ENCODE measurements around the gene MORN1.

The MORN1 gene

DNA sequence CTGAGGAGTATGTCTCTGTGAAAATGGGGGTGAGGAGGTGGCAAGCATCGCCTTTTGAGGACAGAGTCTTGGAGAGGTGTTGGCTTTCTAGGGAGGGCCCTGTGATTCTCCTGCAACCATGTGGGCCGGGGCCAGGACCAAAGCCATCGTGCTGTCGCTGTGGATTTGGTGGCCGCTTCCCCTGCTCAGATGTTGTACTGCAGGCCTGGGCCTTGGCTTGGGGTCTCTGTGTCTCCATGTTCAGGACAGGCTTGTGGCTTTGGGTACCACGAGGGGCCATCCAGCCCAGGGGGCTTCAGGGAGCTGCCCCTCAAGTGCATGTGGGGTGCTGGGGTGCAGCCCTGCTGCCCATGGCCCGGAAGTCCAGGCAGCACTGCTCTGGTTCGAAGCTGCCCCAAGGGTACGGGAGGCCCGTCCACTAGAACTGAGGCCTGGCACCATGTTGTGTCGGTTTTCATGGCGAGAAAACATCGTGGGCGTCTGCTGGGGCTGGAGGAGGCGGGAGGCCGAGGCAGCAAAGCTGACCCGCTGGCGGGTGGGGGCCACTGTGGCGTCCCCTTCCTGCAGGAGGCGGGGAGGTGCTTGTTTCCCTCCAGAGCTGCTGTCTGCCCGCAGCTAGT is 107.9 kb downstream of the MORN1 start:
- H3K27ac ChIP-seq: no peak overlapping the region

DNA sequence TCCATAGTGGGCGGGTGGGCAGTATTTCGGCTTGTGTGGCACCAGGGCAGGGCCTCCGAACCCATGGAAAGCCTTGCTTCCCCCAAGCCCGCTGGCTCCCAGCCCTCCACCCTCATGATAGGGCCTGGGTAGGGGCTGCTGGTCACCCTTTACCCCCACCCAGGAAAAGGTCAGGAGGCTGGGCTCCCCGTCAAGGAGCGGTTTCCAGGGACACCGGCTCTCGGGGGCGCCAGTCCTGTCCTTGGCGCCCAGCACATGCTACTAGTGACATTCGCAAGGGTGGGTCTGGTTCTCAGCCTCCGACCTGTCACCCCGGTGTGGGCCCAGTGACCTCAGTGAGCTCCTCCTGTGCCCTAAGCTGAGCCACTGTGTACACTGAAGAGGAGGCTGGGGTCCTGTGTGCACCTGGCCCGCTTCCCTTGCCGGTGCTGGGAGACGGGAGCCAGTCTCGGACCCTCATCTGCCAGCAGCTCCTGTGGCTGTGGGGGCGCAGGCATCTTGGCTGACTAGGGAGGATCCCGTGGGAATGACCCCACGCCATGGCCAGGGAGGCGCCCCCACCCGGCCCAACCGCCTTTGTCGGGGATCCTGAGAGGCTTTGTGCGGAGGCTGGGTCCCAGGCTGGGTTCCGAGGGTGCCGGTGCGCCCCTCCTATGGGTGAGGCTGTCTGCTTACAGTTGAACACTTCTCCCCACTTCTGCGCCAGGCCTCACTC is 108.6 kb downstream of the MORN1 start:
- Histone ChIP-seq H3K36me3 (no peaks in the 10 kb centered on the region; the same call in none of the 2 replicates), H3K9me3 (ENCODE audit: severe bottlenecking) (no peaks in the 10 kb centered on the region), H3K27ac (no peak overlapping the region), H3K27me3 (ENCODE audit: insufficient read depth, low read depth, severe bottlenecking) (no peaks in the 10 kb centered on the region), H3K4me3 (ENCODE audit: low read depth, low read length) (no peak overlapping the region)
- TF ChIP-seq CTCF (IDR thresholded peaks at IDR 0.05; ENCODE audit: low read depth, low read length): no peak
- no peak for DNase-seq

More for the DNA sequence above, 107.9 kb downstream of the MORN1 start:
- Histone ChIP-seq H3K9me3 (ENCODE audit: severe bottlenecking) (no peaks in the 10 kb centered on the region), H3K27me3 (ENCODE audit: insufficient read depth, low read depth, severe bottlenecking) (no peaks in the 10 kb centered on the region), H3K36me3 (no peaks in the 10 kb centered on the region; the same call in none of the 2 replicates), H3K4me3 (ENCODE audit: low read depth, low read length) (no peak overlapping the region)
- DNase-seq: no peak
- no peak for TF ChIP-seq CTCF (IDR thresholded peaks at IDR 0.05; ENCODE audit: low read depth, low read length)

DNA sequence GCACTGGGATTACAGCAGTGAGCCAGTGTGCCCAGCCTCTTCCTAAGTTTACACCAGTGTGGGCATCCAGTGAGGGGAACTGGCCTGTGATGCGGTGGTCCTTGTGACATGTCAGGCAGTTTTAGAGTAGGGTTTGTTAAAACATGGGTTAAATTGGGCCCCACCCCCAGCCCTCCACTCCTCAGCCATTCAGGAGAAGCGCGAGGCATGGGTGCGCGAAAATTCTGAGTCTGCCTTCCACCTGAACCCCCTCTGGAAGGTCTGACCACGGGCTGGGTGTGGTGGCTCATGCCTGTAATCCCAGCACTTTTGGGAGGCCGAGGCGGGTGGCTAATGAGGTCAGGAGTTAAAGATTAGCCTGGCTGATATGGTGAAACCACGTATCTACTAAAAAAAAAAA is 111.5 kb downstream of the MORN1 start:
- H3K36me3 ChIP-seq: no peaks in the 10 kb centered on the region; the same call in none of the 2 replicates

DNA sequence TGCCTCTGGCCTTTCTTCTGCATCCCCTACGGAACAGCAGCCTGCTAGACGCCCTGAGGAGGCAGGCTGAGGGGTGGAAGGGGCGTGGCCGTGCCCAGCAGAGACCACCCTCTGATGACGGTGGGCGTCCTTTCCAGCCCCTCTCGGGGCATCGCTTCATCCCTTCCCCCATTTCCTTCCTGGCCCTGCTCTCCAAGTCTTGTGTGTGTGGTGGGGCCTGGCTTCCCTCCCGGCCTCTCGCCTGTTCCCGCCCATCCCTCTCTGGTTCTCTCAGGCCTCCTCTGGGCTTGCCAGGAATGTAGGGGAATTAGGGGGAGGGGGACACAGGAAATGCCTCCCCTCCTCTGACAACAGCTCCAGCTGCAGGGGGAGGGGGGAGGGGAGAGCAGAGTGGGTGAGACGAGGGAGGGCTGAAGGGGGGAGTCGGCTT is 112.1 kb downstream of the MORN1 start:
- Histone ChIP-seq H3K36me3 (no peaks in the 10 kb centered on the region; the same call in none of the 2 replicates), H3K9me3 (ENCODE audit: severe bottlenecking) (no peaks in the 10 kb centered on the region), H3K27ac (no peak overlapping the region), H3K4me3 (ENCODE audit: low read depth, low read length) (no peak overlapping the region), H3K27me3 (ENCODE audit: insufficient read depth, low read depth, severe bottlenecking) (no peaks in the 10 kb centered on the region)
- DNase-seq: no peak
- TF ChIP-seq CTCF (IDR thresholded peaks at IDR 0.05; ENCODE audit: low read depth, low read length): no peak

More for the DNA sequence above, 111.5 kb downstream of the MORN1 start:
- no peaks in the 10 kb centered on the region for H3K9me3 ChIP-seq (ENCODE audit: severe bottlenecking)
- no peaks in the 10 kb centered on the region for H3K27me3 ChIP-seq (ENCODE audit: insufficient read depth, low read depth, severe bottlenecking)
- DNase-seq: no peak
- TF ChIP-seq CTCF (IDR thresholded peaks at IDR 0.05; ENCODE audit: low read depth, low read length): no peak
- H3K27ac ChIP-seq: no peak overlapping the region
- no peak overlapping the region for H3K4me3 ChIP-seq (ENCODE audit: low read depth, low read length)

GRCh38 chr1:2278591-2279209 is 112.7 kb downstream of the MORN1 start:
- no peaks in the 10 kb centered on the region for H3K9me3 ChIP-seq (ENCODE audit: severe bottlenecking)
- no peaks in the 10 kb centered on the region for H3K27me3 ChIP-seq (ENCODE audit: insufficient read depth, low read depth, severe bottlenecking)
- no peaks in the 10 kb centered on the region; the same call in none of the 2 replicates for H3K36me3 ChIP-seq
- DNase-seq: no peak
- TF ChIP-seq CTCF (IDR thresholded peaks at IDR 0.05; ENCODE audit: low read depth, low read length): no peak
- no peak overlapping the region for H3K4me3 ChIP-seq (ENCODE audit: low read depth, low read length)
- H3K27ac ChIP-seq: no peak overlapping the region
